ENCODE measurements around the gene FILIP1L. TPM values are rescaled to one million over a fixed set of nuclear protein-coding genes. Genes with fewer than 3 reads are reported as not detected.

FILIP1L gene
- total RNA-seq, 2 donors from 2014 or later = 9.5 to 28.2 TPM

DNA sequence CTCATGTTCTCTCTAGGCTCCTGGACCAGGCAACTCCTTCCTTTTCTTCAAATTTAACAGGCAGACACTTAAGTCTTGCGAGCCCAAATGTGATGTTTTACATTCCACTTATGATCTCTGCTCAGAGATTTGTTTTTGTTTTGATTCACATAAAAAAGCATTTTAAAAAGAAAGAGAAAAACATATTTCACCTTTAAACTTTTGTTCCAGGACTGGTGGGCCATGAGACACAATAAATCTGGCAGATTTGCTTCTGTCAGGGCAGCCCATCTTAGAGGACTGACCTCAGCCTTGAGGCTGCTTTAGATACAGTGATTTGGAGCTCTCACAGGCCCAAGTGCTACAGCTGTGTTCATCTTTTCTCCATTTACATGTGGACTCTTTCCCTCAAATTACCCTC is 244.7 kb downstream of the FILIP1L start:
- Histone ChIP-seq H3K27ac (peak overlapping the region; percentile 42 to 83), H3K36me3 (no peaks in the 10 kb centered on the region), H3K4me3 (no peak overlapping the region), H3K9me3 (no peaks in the 10 kb centered on the region), H3K4me1 (replicated peaks) (no peaks in the 10 kb centered on the region), H3K27me3 (replicated peaks; ENCODE audit: insufficient read depth) (no peaks in the 10 kb centered on the region)
- DNase-seq (ENCODE audit: low spot score) = no peak
- 52% methylated on average over 1 of the region's 1 CpG for WGBS
- TF ChIP-seq POLR2A (IDR thresholded peaks at IDR 0.05) (no peak), POLR2AphosphoS5 (IDR thresholded peaks at IDR 0.05) (no peak)
- TF ChIP-seq, protein P1, sequence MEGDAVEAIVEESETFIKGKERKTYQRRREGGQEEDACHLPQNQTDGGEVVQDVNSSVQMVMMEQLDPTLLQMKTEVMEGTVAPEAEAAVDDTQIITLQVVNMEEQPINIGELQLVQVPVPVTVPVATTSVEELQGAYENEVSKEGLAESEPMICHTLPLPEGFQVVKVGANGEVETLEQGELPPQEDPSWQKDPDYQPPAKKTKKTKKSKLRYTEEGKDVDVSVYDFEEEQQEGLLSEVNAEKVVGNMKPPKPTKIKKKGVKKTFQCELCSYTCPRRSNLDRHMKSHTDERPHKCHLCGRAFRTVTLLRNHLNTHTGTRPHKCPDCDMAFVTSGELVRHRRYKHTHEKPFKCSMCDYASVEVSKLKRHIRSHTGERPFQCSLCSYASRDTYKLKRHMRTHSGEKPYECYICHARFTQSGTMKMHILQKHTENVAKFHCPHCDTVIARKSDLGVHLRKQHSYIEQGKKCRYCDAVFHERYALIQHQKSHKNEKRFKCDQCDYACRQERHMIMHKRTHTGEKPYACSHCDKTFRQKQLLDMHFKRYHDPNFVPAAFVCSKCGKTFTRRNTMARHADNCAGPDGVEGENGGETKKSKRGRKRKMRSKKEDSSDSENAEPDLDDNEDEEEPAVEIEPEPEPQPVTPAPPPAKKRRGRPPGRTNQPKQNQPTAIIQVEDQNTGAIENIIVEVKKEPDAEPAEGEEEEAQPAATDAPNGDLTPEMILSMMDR (IDR thresholded peaks at IDR 0.05) = no peak
- intact Hi-C loops (cut with DNase I) = no loop called here

DNA sequence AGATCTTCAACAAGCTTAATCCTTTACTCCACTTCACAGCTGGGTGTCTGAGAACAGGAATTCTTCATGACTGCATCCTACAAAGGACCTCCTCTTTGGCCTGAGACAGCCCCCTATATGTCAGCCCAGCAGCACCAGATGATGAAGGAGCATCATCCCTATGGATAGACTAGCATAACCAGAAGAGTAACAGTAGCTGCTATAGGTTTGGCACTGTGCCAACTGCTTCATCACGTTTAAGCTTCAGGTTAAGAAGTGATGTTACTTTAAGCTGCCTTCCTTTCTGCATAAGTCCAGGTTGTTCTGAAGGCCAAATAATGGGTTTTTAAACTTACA is 246.0 kb downstream of the FILIP1L start:
- H3K9me3 ChIP-seq = no peaks in the 10 kb centered on the region
- H3K4me3 ChIP-seq = no peak overlapping the region
- no peaks in the 10 kb centered on the region for H3K27me3 ChIP-seq (replicated peaks; ENCODE audit: insufficient read depth)
- WGBS = 9% methylated on average over 1 of the region's 1 CpG
- peak overlapping the region; percentile 26 to 42 for H3K27ac ChIP-seq
- DNase-seq (ENCODE audit: low spot score) = peak; percentile 10
- no peaks in the 10 kb centered on the region for H3K36me3 ChIP-seq
- H3K4me1 ChIP-seq (replicated peaks) = no peaks in the 10 kb centered on the region
- no peak for TF ChIP-seq POLR2A (IDR thresholded peaks at IDR 0.05)
- TF ChIP-seq POLR2AphosphoS5 (IDR thresholded peaks at IDR 0.05) = no peak
- TF ChIP-seq, protein P1 (IDR thresholded peaks at IDR 0.05) = no peak
- intact Hi-C loops (cut with DNase I) = no loop called here

DNA sequence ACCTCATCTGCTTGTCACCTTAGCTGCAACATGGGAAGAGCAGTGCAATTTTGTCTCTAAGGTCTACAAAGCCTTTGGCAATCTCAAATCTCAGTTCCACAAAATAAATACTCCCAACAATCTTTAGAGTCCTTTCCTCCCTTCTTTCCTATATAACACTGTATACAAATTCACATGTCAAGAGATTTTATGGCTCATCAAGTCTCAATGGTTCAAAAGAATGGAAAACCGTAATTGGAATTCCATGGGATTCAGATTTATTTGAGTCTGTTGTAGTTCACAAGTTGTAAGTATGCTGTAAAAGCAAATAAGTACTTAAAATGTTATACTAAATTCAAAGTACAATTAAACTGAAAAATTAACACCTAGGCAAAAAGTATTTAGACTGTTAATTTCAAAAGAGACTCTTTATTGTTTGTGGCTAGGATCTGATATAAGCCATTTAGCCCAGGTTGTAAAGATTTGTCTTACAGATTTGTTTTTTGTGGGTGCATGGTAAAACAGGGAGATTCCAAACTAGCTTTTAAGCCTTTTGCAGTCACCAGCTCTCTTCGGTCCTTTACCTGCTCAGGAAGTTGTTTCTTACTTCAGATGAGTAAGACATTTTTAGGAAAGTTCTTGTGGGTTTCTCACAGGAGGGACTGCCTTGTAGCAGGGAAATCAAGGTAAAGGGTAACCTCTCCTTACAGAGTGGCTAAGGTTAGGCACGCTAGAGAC is 246.5 kb downstream of the FILIP1L start:
- intact Hi-C loops (cut with DNase I) = no loop called here
- H3K27ac ChIP-seq = peak overlapping the region in 1 of 2 donors; percentile 42
- H3K27me3 ChIP-seq (replicated peaks; ENCODE audit: insufficient read depth) = no peaks in the 10 kb centered on the region
- WGBS = 67% methylated on average over 3 of the region's 3 CpGs
- H3K4me3 ChIP-seq = no peak overlapping the region
- no peaks in the 10 kb centered on the region for H3K36me3 ChIP-seq
- DNase-seq (ENCODE audit: low spot score) = no peak
- no peaks in the 10 kb centered on the region for H3K4me1 ChIP-seq (replicated peaks)
- TF ChIP-seq POLR2A (IDR thresholded peaks at IDR 0.05) (no peak), POLR2AphosphoS5 (IDR thresholded peaks at IDR 0.05) (no peak)
- TF ChIP-seq, protein P1 (IDR thresholded peaks at IDR 0.05) = no peak
- H3K9me3 ChIP-seq = no peaks in the 10 kb centered on the region

DNA sequence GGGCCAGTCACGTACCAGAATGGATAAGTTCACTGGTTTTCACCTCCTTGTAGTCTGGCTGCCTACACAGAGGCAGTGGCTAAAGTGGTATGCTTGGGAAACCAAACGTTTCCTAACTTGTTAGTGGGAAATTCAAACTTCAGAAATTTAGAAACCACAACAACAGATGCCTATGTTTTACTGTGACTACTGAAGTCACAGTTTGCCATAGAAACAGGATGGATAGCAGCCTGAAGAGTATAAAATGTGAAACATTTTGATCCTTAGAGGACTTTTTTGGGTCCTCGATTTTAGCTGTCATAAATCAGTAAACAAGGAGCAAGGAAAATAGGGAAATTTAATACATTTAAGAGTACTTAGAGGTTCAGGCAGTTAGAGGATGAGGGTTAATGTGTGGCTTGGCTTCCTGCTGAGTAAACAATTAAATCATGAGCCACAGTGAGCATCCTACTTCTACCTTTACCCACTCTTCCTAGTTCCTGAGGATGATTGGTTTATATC is 248.0 kb downstream of the FILIP1L start:
- TF ChIP-seq POLR2A (IDR thresholded peaks at IDR 0.05) (no peak), POLR2AphosphoS5 (IDR thresholded peaks at IDR 0.05) (no peak)
- TF ChIP-seq, protein P1 (IDR thresholded peaks at IDR 0.05) = no peak
- DNase-seq (ENCODE audit: low spot score) = no peak
- H3K9me3 ChIP-seq = no peaks in the 10 kb centered on the region
- H3K27ac ChIP-seq = no peak overlapping the region
- intact Hi-C loops (cut with DNase I) = no loop called here
- no peaks in the 10 kb centered on the region for H3K36me3 ChIP-seq
- H3K27me3 ChIP-seq (replicated peaks; ENCODE audit: insufficient read depth) = no peaks in the 10 kb centered on the region
- H3K4me1 ChIP-seq (replicated peaks) = no peaks in the 10 kb centered on the region
- no peak overlapping the region for H3K4me3 ChIP-seq
- WGBS = 39% methylated on average over 3 of the region's 3 CpGs

DNA sequence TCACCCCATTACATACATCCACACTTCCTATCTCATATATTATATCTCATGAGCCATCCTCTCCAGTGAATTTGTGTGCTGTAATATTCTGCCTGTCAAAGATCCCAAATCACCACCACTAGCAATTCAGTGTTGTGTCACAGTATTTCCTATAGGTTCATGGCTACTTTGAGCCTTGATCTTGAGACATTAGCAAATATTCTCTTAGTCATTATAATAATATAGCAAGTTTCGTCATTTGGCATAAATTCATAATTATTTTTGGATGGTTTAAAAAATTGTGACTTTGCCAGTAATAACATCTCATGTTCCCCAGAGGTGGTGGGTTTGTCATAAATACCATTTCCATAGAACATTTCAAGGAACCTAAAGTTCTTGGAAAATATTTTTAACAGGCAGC is 249.0 kb downstream of the FILIP1L start:
- H3K27me3 ChIP-seq (replicated peaks; ENCODE audit: insufficient read depth) = no peaks in the 10 kb centered on the region
- no peaks in the 10 kb centered on the region for H3K4me1 ChIP-seq (replicated peaks)
- H3K36me3 ChIP-seq = no peaks in the 10 kb centered on the region
- WGBS = 80% methylated on average over 1 of the region's 1 CpG
- no peaks in the 10 kb centered on the region for H3K9me3 ChIP-seq
- intact Hi-C loops (cut with DNase I) = no loop called here
- TF ChIP-seq, protein P1 (IDR thresholded peaks at IDR 0.05) = no peak
- TF ChIP-seq POLR2AphosphoS5 (IDR thresholded peaks at IDR 0.05) (no peak), POLR2A (IDR thresholded peaks at IDR 0.05) (no peak)
- no peak overlapping the region for H3K27ac ChIP-seq
- DNase-seq (ENCODE audit: low spot score) = no peak
- H3K4me3 ChIP-seq = no peak overlapping the region
